Liver (tissue), 9 donors: Measurements from ENCODE around the gene GRIN2A. TPM values are rescaled to one million over a fixed set of nuclear protein-coding genes. Genes with fewer than 3 reads are reported as not detected.

Experiments used
- DNase-seq: peaks from one replicate; pipeline ENCODE4 v3.0.0-alpha.2; 2017; ENCODE audit warnings: low spot score
- H3K27ac ChIP-seq, 2 donors: one replicate each; pipeline ENCODE4 v1.7.0; 2013; ENCODE audit warnings: inconsistent platforms in 2 of 2, low read length in 2 of 2, control low read depth in 1 of 2, low read depth in 1 of 2, mild to moderate bottlenecking in 1 of 2
- H3K27me3 ChIP-seq, 4 donors: one replicate each; pipeline versions ENCODE4 v1.6.1 to v1.7.0; 2013; ENCODE audit warnings: low read length in 3 of 4, inconsistent platforms in 1 of 4, mild to moderate bottlenecking in 1 of 4, moderate library complexity in 1 of 4; ENCODE audit not compliant: control insufficient read depth in 4 of 4, insufficient read depth in 4 of 4
- H3K36me3 ChIP-seq, 4 donors: one replicate each; pipeline versions ENCODE4 v1.6.1 to v1.7.0; 2013; ENCODE audit warnings: low read length in 3 of 4, mild to moderate bottlenecking in 3 of 4, low read depth in 1 of 4, moderate library complexity in 1 of 4; ENCODE audit not compliant: control insufficient read depth in 4 of 4, insufficient read depth in 3 of 4
- H3K4me1 ChIP-seq, 4 donors: one replicate each; pipeline versions ENCODE4 v1.6.1 to v1.7.0; 2013; ENCODE audit warnings: low read length in 3 of 4, mild to moderate bottlenecking in 3 of 4, moderate library complexity in 1 of 4; ENCODE audit not compliant: control insufficient read depth in 4 of 4, insufficient read depth in 4 of 4
- H3K4me3 ChIP-seq, 3 donors: one replicate each; pipeline versions ENCODE4 v1.6.1 to v1.7.0; 2013; ENCODE audit warnings: low read length in 3 of 3, control low read depth in 1 of 3, low read depth in 1 of 3, mild to moderate bottlenecking in 1 of 3
- H3K9ac ChIP-seq, 2 donors: one replicate each; pipeline ENCODE4 v1.7.0; 2013; ENCODE audit warnings: low read length in 2 of 2, mild to moderate bottlenecking in 2 of 2, moderate library complexity in 2 of 2, control low read depth in 1 of 2, low read depth in 1 of 2
- H3K9me3 ChIP-seq, 4 donors: one replicate each; pipeline versions ENCODE4 v1.6.1 to v1.7.0; 2013; ENCODE audit warnings: low read length in 3 of 4; ENCODE audit not compliant: control insufficient read depth in 4 of 4
- EGR1 ChIP-seq, 2 donors: IDR thresholded peaks; 2 replicates each; pipeline ENCODE4 v1.6.1; 2016 to 2018; ENCODE audit warnings: antibody characterized with exemption in 2 of 2, low read depth in 2 of 2
- FOXA1 ChIP-seq: IDR thresholded peaks from 2 replicates; pipeline ENCODE4 v1.6.1; 2016; ENCODE audit warnings: antibody characterized with exemption
- FOXA2 ChIP-seq: IDR thresholded peaks from 2 replicates; pipeline ENCODE4 v1.6.1; 2016; ENCODE audit warnings: antibody characterized with exemption
- HNF4A ChIP-seq, 2 donors: conservative IDR thresholded peaks; 2 replicates each; pipeline ENCODE4 v1.6.1; 2016; ENCODE audit warnings: antibody characterized with exemption in 2 of 2, mild to moderate bottlenecking in 2 of 2
- HNF4G ChIP-seq: IDR thresholded peaks from 2 replicates; pipeline ENCODE4 v1.6.1; 2016; ENCODE audit warnings: antibody characterized with exemption
- NR2F2 ChIP-seq: IDR thresholded peaks from 2 replicates; pipeline ENCODE4 v1.6.1; 2016; ENCODE audit warnings: antibody characterized with exemption
- RAD21 ChIP-seq, 2 donors: IDR thresholded peaks; 2 replicates each; pipeline ENCODE4 v1.6.1; 2016; ENCODE audit warnings: antibody characterized with exemption in 2 of 2, mild to moderate bottlenecking in 2 of 2
- RXRA ChIP-seq, 2 donors: IDR thresholded peaks; 2 replicates each; pipeline ENCODE4 v1.6.1; 2017 to 2018; ENCODE audit warnings: antibody characterized with exemption in 2 of 2, mild to moderate bottlenecking in 1 of 2
- SP1 ChIP-seq: IDR thresholded peaks from 2 replicates; pipeline ENCODE4 v1.6.1; 2018; ENCODE audit warnings: antibody characterized with exemption, mild to moderate bottlenecking
- TAF1 ChIP-seq: conservative IDR thresholded peaks from 2 replicates; pipeline ENCODE4 v1.6.1; 2016; ENCODE audit warnings: antibody characterized with exemption, mild to moderate bottlenecking
- YY1 ChIP-seq: IDR thresholded peaks from 2 replicates; pipeline ENCODE4 v1.6.1; 2016; ENCODE audit warnings: antibody characterized with exemption, mild to moderate bottlenecking
- WGBS: extraction: QIAGEN DNeasy Blood & Tissue Kit; methylation state at CpG from one replicate; pipeline ENCODE4 v1.1.7; 2013; 5-methylcytosine and 5-hydroxymethylcytosine counted together
- polyA plus RNA-seq, 2 donors: library from polyadenylated mRNA; stranded (reverse) in 1 of 2; unstranded in 1 of 2; fragments of 200-250 nt in 1 of 2; fragments of >200 nt in 1 of 2; fragmentation: Nextera tagmentation in 1 of 2; extraction: Ambion mirVana in 1 of 2; gene quantifications; one replicate each; pipeline versions ENCODE4 v1.2.1 to v1.2.3, GENCODE V29; 2013 to 2015
- total RNA-seq, 2 donors: library from RNA; depleted of rRNA; stranded (reverse); fragments of >200 nt; gene quantifications; one replicate each; pipeline ENCODE4 v1.2.3, GENCODE V29; 2014
- TF ChIP-seq, protein P1 (sequence below): IDR thresholded peaks from 2 replicates; pipeline ENCODE4 v1.6.1; 2016; ENCODE audit warnings: antibody characterized with exemption, mild to moderate bottlenecking
- TF ChIP-seq, protein P2 (sequence below): IDR thresholded peaks from 2 replicates; pipeline ENCODE4 v1.6.1; 2016; ENCODE audit warnings: antibody characterized with exemption
- TF ChIP-seq, protein P3 (sequence below): fragments of 150-350 bp; IDR thresholded peaks from 2 replicates; pipeline ENCODE4 v1.5.1; 2017; ENCODE audit warnings: improper control_type of control experiment, low read depth, low read length; ENCODE audit not compliant: missing input control
- TF ChIP-seq, protein P4 (sequence below): IDR thresholded peaks from 2 replicates; pipeline ENCODE4 v1.6.1; 2016; ENCODE audit warnings: antibody characterized with exemption
- TF ChIP-seq, protein P5 (sequence below): IDR thresholded peaks from 2 replicates; pipeline ENCODE4 v1.6.1; 2016; ENCODE audit warnings: antibody characterized with exemption
- donor health status: healthy.
- donor health status: healthy.
- donor health status: healthy.
- donor health status: healthy.
- donor health status: healthy.

The GRIN2A gene
- total and polyA plus RNA-seq, 4 donors = under 0.01 to 0.08 (median 0.07) TPM; not detected in 1

DNA sequence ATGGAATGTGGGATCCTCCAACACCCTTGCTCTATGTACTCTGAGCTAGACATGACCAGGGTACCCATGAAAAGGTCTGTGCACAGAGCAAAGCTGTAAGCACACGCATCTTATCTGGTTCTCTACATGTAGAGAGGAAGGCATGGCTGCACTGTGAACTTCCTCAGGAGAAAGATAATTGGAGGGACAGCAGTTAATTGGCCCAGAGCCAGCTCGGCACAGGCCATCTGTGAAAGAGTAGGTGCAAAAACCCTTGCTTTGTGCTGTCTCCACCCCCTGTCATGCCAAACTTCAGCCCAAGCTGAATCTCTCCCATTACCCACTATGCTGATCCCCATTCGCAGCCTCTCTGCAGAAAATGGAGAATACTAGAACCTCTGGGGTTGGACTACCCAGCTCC is 241.0 kb downstream of the GRIN2A start:
- 63% methylated on average over 3 of the region's 3 CpGs for WGBS
- Histone ChIP-seq H3K9me3 (no peaks in the 10 kb centered on the region), H3K36me3 (no peaks in the 10 kb centered on the region), H3K4me1 (no peaks in the 10 kb centered on the region), H3K27ac (no peak overlapping the region), H3K9ac (no peak overlapping the region), H3K4me3 (no peak overlapping the region), H3K27me3 (no peaks in the 10 kb centered on the region)
- TF ChIP-seq, protein P1, sequence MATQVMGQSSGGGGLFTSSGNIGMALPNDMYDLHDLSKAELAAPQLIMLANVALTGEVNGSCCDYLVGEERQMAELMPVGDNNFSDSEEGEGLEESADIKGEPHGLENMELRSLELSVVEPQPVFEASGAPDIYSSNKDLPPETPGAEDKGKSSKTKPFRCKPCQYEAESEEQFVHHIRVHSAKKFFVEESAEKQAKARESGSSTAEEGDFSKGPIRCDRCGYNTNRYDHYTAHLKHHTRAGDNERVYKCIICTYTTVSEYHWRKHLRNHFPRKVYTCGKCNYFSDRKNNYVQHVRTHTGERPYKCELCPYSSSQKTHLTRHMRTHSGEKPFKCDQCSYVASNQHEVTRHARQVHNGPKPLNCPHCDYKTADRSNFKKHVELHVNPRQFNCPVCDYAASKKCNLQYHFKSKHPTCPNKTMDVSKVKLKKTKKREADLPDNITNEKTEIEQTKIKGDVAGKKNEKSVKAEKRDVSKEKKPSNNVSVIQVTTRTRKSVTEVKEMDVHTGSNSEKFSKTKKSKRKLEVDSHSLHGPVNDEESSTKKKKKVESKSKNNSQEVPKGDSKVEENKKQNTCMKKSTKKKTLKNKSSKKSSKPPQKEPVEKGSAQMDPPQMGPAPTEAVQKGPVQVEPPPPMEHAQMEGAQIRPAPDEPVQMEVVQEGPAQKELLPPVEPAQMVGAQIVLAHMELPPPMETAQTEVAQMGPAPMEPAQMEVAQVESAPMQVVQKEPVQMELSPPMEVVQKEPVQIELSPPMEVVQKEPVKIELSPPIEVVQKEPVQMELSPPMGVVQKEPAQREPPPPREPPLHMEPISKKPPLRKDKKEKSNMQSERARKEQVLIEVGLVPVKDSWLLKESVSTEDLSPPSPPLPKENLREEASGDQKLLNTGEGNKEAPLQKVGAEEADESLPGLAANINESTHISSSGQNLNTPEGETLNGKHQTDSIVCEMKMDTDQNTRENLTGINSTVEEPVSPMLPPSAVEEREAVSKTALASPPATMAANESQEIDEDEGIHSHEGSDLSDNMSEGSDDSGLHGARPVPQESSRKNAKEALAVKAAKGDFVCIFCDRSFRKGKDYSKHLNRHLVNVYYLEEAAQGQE = no peak
- TF ChIP-seq SP1 (no peak), RXRA (IDR thresholded peaks at IDR 0.05) (no peak), YY1 (no peak), FOXA1 (no peak), HNF4A (conservative IDR thresholded peaks at IDR 0.05) (no peak), TAF1 (no peak), FOXA2 (no peak), HNF4G (no peak), NR2F2 (no peak), RAD21 (IDR thresholded peaks at IDR 0.05) (no peak), EGR1 (IDR thresholded peaks at IDR 0.05; ENCODE audit: low read depth in 2 of 2) (no peak)
- TF ChIP-seq, protein P2, sequence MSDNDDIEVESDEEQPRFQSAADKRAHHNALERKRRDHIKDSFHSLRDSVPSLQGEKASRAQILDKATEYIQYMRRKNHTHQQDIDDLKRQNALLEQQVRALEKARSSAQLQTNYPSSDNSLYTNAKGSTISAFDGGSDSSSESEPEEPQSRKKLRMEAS = no peak
- TF ChIP-seq, protein P3, sequence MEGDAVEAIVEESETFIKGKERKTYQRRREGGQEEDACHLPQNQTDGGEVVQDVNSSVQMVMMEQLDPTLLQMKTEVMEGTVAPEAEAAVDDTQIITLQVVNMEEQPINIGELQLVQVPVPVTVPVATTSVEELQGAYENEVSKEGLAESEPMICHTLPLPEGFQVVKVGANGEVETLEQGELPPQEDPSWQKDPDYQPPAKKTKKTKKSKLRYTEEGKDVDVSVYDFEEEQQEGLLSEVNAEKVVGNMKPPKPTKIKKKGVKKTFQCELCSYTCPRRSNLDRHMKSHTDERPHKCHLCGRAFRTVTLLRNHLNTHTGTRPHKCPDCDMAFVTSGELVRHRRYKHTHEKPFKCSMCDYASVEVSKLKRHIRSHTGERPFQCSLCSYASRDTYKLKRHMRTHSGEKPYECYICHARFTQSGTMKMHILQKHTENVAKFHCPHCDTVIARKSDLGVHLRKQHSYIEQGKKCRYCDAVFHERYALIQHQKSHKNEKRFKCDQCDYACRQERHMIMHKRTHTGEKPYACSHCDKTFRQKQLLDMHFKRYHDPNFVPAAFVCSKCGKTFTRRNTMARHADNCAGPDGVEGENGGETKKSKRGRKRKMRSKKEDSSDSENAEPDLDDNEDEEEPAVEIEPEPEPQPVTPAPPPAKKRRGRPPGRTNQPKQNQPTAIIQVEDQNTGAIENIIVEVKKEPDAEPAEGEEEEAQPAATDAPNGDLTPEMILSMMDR = no peak
- TF ChIP-seq, protein P4, sequence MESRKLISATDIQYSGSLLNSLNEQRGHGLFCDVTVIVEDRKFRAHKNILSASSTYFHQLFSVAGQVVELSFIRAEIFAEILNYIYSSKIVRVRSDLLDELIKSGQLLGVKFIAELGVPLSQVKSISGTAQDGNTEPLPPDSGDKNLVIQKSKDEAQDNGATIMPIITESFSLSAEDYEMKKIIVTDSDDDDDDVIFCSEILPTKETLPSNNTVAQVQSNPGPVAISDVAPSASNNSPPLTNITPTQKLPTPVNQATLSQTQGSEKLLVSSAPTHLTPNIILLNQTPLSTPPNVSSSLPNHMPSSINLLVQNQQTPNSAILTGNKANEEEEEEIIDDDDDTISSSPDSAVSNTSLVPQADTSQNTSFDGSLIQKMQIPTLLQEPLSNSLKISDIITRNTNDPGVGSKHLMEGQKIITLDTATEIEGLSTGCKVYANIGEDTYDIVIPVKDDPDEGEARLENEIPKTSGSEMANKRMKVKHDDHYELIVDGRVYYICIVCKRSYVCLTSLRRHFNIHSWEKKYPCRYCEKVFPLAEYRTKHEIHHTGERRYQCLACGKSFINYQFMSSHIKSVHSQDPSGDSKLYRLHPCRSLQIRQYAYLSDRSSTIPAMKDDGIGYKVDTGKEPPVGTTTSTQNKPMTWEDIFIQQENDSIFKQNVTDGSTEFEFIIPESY = no peak
- TF ChIP-seq, protein P5, sequence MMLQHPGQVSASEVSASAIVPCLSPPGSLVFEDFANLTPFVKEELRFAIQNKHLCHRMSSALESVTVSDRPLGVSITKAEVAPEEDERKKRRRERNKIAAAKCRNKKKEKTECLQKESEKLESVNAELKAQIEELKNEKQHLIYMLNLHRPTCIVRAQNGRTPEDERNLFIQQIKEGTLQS = no peak
- no peak for DNase-seq
